ENCODE measurements around the gene AJAP1.

Gene AJAP1

DNA sequence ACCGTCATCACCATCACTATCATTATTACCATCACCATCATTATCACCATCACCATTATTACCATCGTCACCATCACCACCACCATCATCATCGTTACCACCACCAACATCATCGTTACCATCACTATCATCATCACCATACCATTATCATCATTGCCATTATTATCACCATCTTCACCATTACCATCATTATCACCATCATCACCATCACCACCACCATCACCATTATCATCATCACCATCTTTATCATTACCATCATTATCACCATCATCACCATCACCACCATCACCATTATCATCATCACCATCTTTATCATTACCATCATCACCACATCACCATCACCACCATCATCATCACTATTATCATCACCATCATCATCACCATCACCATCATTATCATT, 112.9 kb downstream of the AJAP1 start:
- DNase-seq (ENCODE audit: insufficient read length, low spot score) (no peak), FAIRE-seq (no peak)
- TF ChIP-seq, protein P1, sequence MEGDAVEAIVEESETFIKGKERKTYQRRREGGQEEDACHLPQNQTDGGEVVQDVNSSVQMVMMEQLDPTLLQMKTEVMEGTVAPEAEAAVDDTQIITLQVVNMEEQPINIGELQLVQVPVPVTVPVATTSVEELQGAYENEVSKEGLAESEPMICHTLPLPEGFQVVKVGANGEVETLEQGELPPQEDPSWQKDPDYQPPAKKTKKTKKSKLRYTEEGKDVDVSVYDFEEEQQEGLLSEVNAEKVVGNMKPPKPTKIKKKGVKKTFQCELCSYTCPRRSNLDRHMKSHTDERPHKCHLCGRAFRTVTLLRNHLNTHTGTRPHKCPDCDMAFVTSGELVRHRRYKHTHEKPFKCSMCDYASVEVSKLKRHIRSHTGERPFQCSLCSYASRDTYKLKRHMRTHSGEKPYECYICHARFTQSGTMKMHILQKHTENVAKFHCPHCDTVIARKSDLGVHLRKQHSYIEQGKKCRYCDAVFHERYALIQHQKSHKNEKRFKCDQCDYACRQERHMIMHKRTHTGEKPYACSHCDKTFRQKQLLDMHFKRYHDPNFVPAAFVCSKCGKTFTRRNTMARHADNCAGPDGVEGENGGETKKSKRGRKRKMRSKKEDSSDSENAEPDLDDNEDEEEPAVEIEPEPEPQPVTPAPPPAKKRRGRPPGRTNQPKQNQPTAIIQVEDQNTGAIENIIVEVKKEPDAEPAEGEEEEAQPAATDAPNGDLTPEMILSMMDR (IDR thresholded peaks at IDR 0.05; ENCODE audit: insufficient read depth, missing control alignments) = no peak

- DNase-seq (ENCODE audit: insufficient read length, low spot score) = no peak
- TF ChIP-seq, protein P1 (IDR thresholded peaks at IDR 0.05; ENCODE audit: insufficient read depth, missing control alignments) = no peak
- no peak for FAIRE-seq
These were observed 114.1 kb downstream of the AJAP1 start for GRCh38 chr1:4768553-4768952.

- DNase-seq (ENCODE audit: insufficient read length, low spot score) (no peak), FAIRE-seq (no peak)
- TF ChIP-seq, protein P1 (IDR thresholded peaks at IDR 0.05; ENCODE audit: insufficient read depth, missing control alignments) = no peak
These were observed 115.3 kb downstream of the AJAP1 start for GRCh38 chr1:4769516-4770280.

DNA sequence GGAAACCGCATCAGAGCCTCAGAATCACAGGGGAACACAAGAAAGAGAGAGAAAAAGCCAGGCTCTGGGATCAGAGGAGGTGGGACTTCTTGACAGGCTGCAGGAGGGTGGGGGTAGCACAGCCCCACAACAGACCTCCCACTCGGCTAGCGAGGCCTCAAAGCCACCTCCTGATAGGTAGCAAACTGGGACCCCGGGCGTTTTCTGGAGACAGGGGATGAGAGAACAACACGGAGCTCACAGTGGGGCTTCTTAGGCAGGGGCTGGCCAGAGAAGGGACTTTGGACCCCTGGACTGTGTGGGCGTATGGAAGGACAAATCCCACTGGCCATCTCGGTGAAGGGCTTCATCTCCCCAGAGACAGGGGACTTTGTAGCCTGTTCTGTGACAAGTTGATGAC, 116.3 kb downstream of the AJAP1 start:
- DNase-seq (ENCODE audit: insufficient read length, low spot score) = no peak
- FAIRE-seq = no peak
- TF ChIP-seq, protein P1 (IDR thresholded peaks at IDR 0.05; ENCODE audit: insufficient read depth, missing control alignments) = no peak

DNA sequence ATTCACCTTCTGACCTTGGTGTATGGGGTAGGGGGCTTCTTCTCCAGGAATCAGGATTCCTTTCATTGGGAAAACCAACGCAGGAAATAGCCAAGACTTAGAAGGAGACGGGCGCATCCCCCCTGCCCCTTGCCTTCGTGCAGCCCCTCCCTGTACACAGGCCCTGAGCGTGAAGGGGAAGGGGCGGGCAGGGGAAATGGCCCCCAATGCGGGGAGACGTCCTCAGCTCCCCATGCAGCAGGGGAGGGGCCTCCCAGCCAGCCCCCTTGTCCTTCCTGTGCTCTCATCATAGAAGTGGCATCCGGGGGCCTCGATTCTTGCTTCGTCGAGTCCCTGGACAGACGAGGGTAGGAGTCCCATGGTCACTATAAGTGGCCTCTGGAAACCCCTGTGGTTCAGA, 116.9 kb downstream of the AJAP1 start:
- FAIRE-seq (no peak), DNase-seq (ENCODE audit: insufficient read length, low spot score) (no peak)
- TF ChIP-seq, protein P1 (IDR thresholded peaks at IDR 0.05; ENCODE audit: insufficient read depth, missing control alignments) = no peak

- TF ChIP-seq, protein P1 (IDR thresholded peaks at IDR 0.05; ENCODE audit: insufficient read depth, missing control alignments) = no peak
- FAIRE-seq = no peak
- DNase-seq (ENCODE audit: insufficient read length, low spot score) = no peak
These were observed 117.3 kb downstream of the AJAP1 start for GRCh38 chr1:4771721-4772120.

DNA sequence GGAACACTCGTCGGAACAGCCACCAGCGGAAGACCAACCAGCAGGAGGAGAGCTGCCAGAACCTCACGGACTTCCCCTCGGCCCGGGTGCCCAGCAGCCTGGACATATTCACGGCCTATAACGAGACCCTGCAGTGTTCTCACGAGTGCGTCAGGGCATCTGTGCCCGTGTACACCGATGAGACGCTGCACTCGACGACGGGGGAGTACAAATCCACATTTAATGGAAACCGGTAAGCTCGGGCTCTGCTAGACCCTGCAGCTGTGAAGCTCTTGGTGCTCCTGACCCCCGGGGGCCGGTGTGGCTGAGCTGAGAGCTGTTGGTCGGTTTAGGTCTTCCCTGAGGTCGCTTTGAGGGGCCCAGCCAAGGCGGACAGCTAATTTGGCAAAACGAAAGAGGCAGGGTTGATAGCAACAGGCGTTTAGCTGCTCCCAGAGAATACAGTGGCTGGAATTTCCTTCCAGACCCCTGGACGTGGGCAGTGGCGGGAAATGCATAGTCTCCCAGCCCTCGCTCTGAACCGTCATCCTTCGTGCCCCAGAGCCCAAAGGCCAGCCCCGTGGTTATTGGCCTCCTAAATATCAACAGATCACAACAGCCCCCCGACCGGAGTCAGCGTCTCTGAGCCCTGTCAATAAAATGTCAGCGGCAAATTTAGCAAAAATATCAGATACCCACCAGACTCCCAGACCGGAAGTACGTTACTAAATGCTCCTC, 118.0 kb downstream of the AJAP1 start:
- no peak for FAIRE-seq

More for the DNA sequence above, 118.0 kb downstream of the AJAP1 start:
- TF ChIP-seq, protein P1 (IDR thresholded peaks at IDR 0.05; ENCODE audit: insufficient read depth, missing control alignments) = no peak
- DNase-seq (ENCODE audit: insufficient read length, low spot score) = no peak
